HFFc6 (cell line): ENCODE measurements around the gene SFN. TPM values are rescaled to one million over a fixed set of nuclear protein-coding genes. Genes with fewer than 3 reads are reported as not detected.

ENCODE experiments used
- DNase-seq: peaks from one replicate; pipeline ENCODE4 v3.0.0-alpha.2; 2018
- H3K27ac Mint-ChIP-seq: 2 replicates; pipeline ENCODE4 v1.8.0; 2020; ENCODE audit warnings: mild to moderate bottlenecking, mixed read lengths
- H3K27me3 Mint-ChIP-seq: 2 replicates; pipeline ENCODE4 v1.8.0; 2021; ENCODE audit warnings: mild to moderate bottlenecking, moderate library complexity, mixed read lengths; ENCODE audit not compliant: insufficient read depth
- H3K36me3 Mint-ChIP-seq: 2 replicates; pipeline ENCODE4 v1.8.0; 2021; ENCODE audit warnings: low read depth, mixed read lengths
- H3K4me1 Mint-ChIP-seq: 2 replicates; pipeline ENCODE4 v1.8.0; 2020; ENCODE audit warnings: low read depth, mixed read lengths
- H3K4me3 Mint-ChIP-seq: 2 replicates; pipeline ENCODE4 v1.8.0; 2020; ENCODE audit warnings: mild to moderate bottlenecking, moderate library complexity, mixed read lengths
- H3K9me3 Mint-ChIP-seq: 2 replicates; pipeline ENCODE4 v1.8.0; 2020; ENCODE audit warnings: mild to moderate bottlenecking, mixed read lengths
- CTCF ChIP-seq: fragments of 200-600 bp; sonication (generic); IDR thresholded peaks from 2 replicates; pipeline ENCODE4 v1.5.0; 2021; ENCODE audit warnings: antibody characterized with exemption, mild to moderate bottlenecking
- total RNA-seq, 6 experiments: library from RNA; stranded (reverse); fragmentation: NEBNext Ultra II Directional; extraction: Animal tissue kit (Norgen Biotek cat#: 25700); gene quantifications; 2 replicates in 1 of 6; 3 replicates in 5 of 6; pipeline ENCODE4 v1.2.3, GENCODE V29; 2021

Gene SFN
- total RNA-seq, 6 experiments from 2014 or later: 0.11 to 0.28 (median 0.20) TPM; not detected in 2

GRCh38 chr1:26907071-26907917, 44.3 kb downstream of the SFN start:
- DNase-seq: peak; percentile 98
- Mint-ChIP-seq H3K4me1 (peaks cover 18% of the 10 kb centered on the region), H3K27me3 (peaks cover 10% of the 10 kb centered on the region), H3K9me3 (no peaks in the 10 kb centered on the region), H3K4me3 (peak overlapping the region; percentile 5; the same call in 1 of the 2 replicates), H3K36me3 (no peaks in the 10 kb centered on the region), H3K27ac (peak overlapping the region; percentile 74)
- TF ChIP-seq CTCF: no peak

GRCh38 chr1:26909951-26910342, 47.0 kb downstream of the SFN start:
- Mint-ChIP-seq H3K9me3 (no peaks in the 10 kb centered on the region), H3K27ac (no peak overlapping the region), H3K4me1 (peaks cover 18% of the 10 kb centered on the region), H3K36me3 (no peaks in the 10 kb centered on the region), H3K27me3 (peaks cover 12% of the 10 kb centered on the region), H3K4me3 (no peak overlapping the region)
- no peak for TF ChIP-seq CTCF
- DNase-seq: no peak

DNA sequence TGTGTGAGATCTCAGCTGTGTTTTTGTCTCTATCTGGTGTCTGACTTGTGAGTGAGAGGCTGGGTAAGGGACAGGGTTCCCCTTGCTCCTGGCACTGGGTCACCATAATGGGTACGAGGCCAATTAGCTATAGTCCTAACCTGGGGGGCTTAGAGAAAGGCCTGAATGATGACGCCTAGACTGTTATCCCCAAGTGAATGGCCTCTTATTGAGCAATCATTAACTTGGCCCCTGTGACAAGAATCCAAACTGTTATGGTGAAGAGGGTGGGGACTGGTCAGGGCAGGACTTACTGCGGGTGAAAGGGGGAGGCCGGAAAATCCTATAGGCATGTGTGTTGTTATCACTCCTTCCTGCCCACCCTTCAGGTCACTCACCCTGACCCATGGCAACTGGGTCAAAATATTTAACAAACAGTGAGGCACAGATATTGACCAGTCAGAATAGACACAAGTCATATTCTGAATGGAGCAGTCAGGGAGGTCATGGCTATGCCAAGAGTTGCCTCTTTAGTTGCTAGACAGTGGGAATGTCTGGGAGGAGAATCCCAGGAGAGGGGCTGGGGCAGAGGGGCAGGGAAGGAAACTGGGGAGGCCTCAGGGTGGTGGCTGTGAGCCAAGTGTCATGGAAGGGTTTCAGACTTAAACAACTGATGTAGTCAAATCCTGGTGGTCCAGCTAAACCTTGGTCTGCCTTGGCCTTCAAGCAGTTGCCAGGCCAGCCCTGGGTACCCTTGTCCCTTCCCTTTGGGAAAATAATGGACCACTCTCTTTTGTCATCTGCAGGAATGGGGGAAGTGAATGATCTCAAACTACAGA, 47.6 kb downstream of the SFN start:
- no peaks in the 10 kb centered on the region for H3K36me3 Mint-ChIP-seq
- no peak overlapping the region for H3K4me3 Mint-ChIP-seq
- DNase-seq: no peak
- H3K4me1 Mint-ChIP-seq: peaks cover 18% of the 10 kb centered on the region
- TF ChIP-seq CTCF: no peak
- peaks cover 12% of the 10 kb centered on the region for H3K27me3 Mint-ChIP-seq
- no peaks in the 10 kb centered on the region for H3K9me3 Mint-ChIP-seq
- H3K27ac Mint-ChIP-seq: no peak overlapping the region

GRCh38 chr1:26911399-26912146, 48.6 kb downstream of the SFN start:
- Mint-ChIP-seq H3K4me3 (no peak overlapping the region), H3K27ac (no peak overlapping the region), H3K9me3 (no peaks in the 10 kb centered on the region), H3K36me3 (no peaks in the 10 kb centered on the region), H3K4me1 (peaks cover 18% of the 10 kb centered on the region), H3K27me3 (peaks cover 17% of the 10 kb centered on the region)
- no peak for TF ChIP-seq CTCF
- no peak for DNase-seq

DNA sequence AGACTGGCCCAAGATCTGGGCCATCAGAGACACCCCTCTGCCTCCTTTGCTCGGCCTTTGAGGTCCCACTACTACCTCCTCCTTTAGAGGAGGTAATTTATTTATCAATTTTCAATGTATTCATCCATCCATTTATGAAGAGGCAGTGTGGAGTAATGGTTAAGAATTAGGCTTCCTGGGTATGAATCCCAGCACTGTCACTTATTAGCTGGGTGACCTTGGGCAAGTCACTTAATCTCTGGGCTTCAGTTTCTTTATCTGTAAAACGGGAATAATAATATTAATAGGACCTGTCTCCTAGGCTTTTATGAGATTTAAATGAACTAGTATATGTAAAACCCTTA, 49.2 kb downstream of the SFN start:
- Mint-ChIP-seq H3K4me1 (peaks cover 13% of the 10 kb centered on the region), H3K27ac (no peak overlapping the region), H3K4me3 (no peak overlapping the region), H3K36me3 (no peaks in the 10 kb centered on the region), H3K27me3 (peaks cover 17% of the 10 kb centered on the region), H3K9me3 (no peaks in the 10 kb centered on the region)
- no peak for TF ChIP-seq CTCF
- no peak for DNase-seq
